SU-DHL-6 (cell line): ENCODE measurements around the gene KLHDC8A.
A peak's percentile ranks its signal among the peaks of the same experiment; 100 is the strongest.
"Not testable (repeated sequence)": the region's sequence is repeated elsewhere in the genome, so short reads cannot be mapped to it uniquely, and the experiment has no call there.

ENCODE experiments used
- H2AFZ ChIP-seq: fragments of 200-600 bp; sonication (generic); 2 replicates; pipeline ENCODE4 v1.6.1; 2014; ENCODE audit warnings: low read depth, mild to moderate bottlenecking, moderate library complexity, mixed read lengths, antibody characterized with exemption, low read length; ENCODE audit not compliant: severe bottlenecking
- H3F3A ChIP-seq: fragments of 200-600 bp; shearing (Covaris generic); 2 replicates; pipeline ENCODE4 v1.6.0; 2016; ENCODE audit warnings: antibody characterized with exemption, mild to moderate bottlenecking; ENCODE audit not compliant: insufficient read depth
- H3K27ac ChIP-seq: fragments of 200-600 bp; sonication (generic); 2 replicates; pipeline ENCODE4 v1.5.1; 2016; ENCODE audit warnings: low read depth, mild to moderate bottlenecking, low read length, moderate library complexity, mixed read lengths
- H3K27me3 ChIP-seq: fragments of 200-600 bp; sonication (generic), shearing (Covaris generic); 2 replicates; pipeline ENCODE4 v1.6.0; 2014; ENCODE audit warnings: mild to moderate bottlenecking, low read length
- H3K36me3 ChIP-seq: fragments of 200-600 bp; sonication (generic); 2 replicates; pipeline ENCODE4 v1.6.1; 2014; ENCODE audit warnings: mild to moderate bottlenecking, low read length, mixed read lengths
- H3K4me2 ChIP-seq: fragments of 300-600, 200-600 bp; shearing (Covaris generic), sonication (generic); 2 replicates; pipeline ENCODE4 v1.6.0; 2014; ENCODE audit warnings: low read length, low read depth, mild to moderate bottlenecking; ENCODE audit not compliant: poor library complexity, severe bottlenecking
- H3K4me3 ChIP-seq: fragments of 200-600 bp; sonication (generic); 2 replicates; pipeline ENCODE4 v1.5.1; 2014; ENCODE audit warnings: antibody characterized with exemption, low read length, mild to moderate bottlenecking, mixed read lengths; ENCODE audit not compliant: insufficient read depth, poor library complexity, severe bottlenecking
- H3K79me2 ChIP-seq: fragments of 200-600 bp; sonication (generic); 2 replicates; pipeline ENCODE4 v1.6.1; 2014; ENCODE audit warnings: mild to moderate bottlenecking, low read length, moderate library complexity; ENCODE audit not compliant: insufficient read depth
- H3K9ac ChIP-seq: fragments of 200-600 bp; sonication (generic); 2 replicates; pipeline ENCODE4 v1.7.0; 2014; ENCODE audit warnings: mild to moderate bottlenecking, low read length
- H3K9me2 ChIP-seq: fragments of 200-600 bp; sonication (generic); replicated peaks from 2 replicates; pipeline ENCODE4 v1.6.1; 2014; ENCODE audit warnings: low read length; ENCODE audit not compliant: insufficient read depth
- H3K9me3 ChIP-seq: fragments of 200-600 bp; sonication (generic); 2 replicates; pipeline ENCODE4 v1.6.1; 2014; ENCODE audit warnings: low read length, mixed read lengths; ENCODE audit not compliant: insufficient read depth
- H4K20me1 ChIP-seq: fragments of 200-600 bp; sonication (generic); 2 replicates; pipeline ENCODE4 v1.6.1; 2014; ENCODE audit warnings: low read depth, mild to moderate bottlenecking, antibody characterized with exemption, low read length, moderate library complexity, mixed read lengths
- EZH2phosphoT487 ChIP-seq: fragments of 200-600 bp; sonication (generic), shearing (Covaris generic); conservative IDR thresholded peaks from 2 replicates; pipeline ENCODE4 v1.6.1; 2018; ENCODE audit warnings: mild to moderate bottlenecking, antibody characterized with exemption, low read length, moderate library complexity, mixed read lengths
- TF ChIP-seq, protein P1 (sequence below): fragments of 200-600 bp; sonication (generic); IDR thresholded peaks from one replicate; pipeline ENCODE4 v1.5.1; 2017; ENCODE audit warnings: antibody characterized with exemption, mild to moderate bottlenecking, low read length, moderate library complexity; ENCODE audit not compliant: insufficient read depth, poor library complexity, severe bottlenecking

KLHDC8A gene

DNA sequence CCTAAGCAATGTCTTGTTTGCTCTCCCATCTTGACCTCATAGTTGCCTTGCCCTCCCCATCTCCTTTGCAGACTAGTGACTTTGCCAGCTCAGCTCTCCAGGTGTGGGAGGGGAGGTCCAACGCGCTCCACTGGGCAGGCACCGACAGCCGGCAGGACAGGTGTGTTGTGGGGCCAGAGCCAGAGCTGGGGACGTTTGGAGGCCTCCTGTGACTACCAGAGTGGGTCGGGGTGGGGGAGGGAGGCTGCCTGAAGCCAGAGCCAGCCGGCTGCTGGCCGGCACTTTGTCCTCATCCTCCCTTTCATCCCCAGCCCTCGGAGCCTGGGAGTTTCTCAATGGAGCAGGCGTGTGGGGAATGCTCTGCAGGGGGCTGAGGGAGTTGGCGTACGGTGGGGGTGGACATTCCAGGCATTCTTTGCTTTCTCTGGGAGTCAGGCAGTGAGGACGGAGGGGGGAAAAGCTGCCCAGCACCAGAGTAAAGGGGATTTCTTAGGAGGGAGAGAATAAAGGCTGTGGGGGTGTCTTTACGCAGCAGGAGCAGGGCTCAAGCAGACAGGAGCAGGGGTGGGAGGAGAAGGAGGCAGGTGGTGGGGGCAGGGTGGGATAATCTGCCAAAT lies 55.4 kb downstream of the KLHDC8A start:
- Histone ChIP-seq H3K27me3 (no peaks in the 10 kb centered on the region), H3K9ac (peak overlapping the region; percentile 49), H3K9me2 (no peaks in the 10 kb centered on the region), H3K79me2 (no peaks in the 10 kb centered on the region), H3F3A (peaks cover 15% of the 10 kb centered on the region), H3K9me3 (no peaks in the 10 kb centered on the region), H3K4me2 (peak overlapping the region; percentile 50), H4K20me1 (no peaks in the 10 kb centered on the region), H2AFZ (no peak overlapping the region), H3K27ac (peak overlapping the region; percentile 89), H3K4me3 (no peak overlapping the region), H3K36me3 (peaks cover 5% of the 10 kb centered on the region; the same call in 1 of the 2 replicates)
- no peak for TF ChIP-seq EZH2phosphoT487
- TF ChIP-seq, protein P1, sequence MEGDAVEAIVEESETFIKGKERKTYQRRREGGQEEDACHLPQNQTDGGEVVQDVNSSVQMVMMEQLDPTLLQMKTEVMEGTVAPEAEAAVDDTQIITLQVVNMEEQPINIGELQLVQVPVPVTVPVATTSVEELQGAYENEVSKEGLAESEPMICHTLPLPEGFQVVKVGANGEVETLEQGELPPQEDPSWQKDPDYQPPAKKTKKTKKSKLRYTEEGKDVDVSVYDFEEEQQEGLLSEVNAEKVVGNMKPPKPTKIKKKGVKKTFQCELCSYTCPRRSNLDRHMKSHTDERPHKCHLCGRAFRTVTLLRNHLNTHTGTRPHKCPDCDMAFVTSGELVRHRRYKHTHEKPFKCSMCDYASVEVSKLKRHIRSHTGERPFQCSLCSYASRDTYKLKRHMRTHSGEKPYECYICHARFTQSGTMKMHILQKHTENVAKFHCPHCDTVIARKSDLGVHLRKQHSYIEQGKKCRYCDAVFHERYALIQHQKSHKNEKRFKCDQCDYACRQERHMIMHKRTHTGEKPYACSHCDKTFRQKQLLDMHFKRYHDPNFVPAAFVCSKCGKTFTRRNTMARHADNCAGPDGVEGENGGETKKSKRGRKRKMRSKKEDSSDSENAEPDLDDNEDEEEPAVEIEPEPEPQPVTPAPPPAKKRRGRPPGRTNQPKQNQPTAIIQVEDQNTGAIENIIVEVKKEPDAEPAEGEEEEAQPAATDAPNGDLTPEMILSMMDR, result no peak

DNA sequence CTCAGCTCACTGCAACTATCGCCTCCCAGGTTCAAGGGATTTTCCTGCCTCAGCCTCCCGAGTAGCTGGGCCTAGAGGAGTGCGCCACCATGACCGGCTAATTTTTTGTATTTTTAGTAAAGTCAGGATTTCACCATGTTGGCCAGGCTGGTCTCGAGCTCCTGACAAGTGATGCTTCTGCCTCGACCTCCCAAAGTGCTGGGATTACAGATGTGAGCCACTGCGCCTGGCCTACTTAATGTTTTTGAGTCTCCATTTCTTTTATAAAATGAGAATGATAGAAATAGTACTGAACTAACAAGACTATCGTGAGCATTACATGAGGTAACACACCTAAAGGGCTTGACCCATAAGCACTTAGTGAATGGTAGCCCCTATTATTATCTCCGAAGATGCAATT lies 56.6 kb downstream of the KLHDC8A start:
- H4K20me1 ChIP-seq, result no peaks in the 10 kb centered on the region
- no peaks in the 10 kb centered on the region for H3K27me3 ChIP-seq
- peak overlapping the region; percentile 50 for H3K4me2 ChIP-seq
- peak overlapping the region; percentile 89 for H3K27ac ChIP-seq
- no peaks in the 10 kb centered on the region for H3K9me2 ChIP-seq
- no peak overlapping the region for H3K4me3 ChIP-seq
- no peak overlapping the region for H2AFZ ChIP-seq
- TF ChIP-seq, protein P1, result no peak
- no peak for TF ChIP-seq EZH2phosphoT487
- H3F3A ChIP-seq, result peaks cover 15% of the 10 kb centered on the region
- H3K9ac ChIP-seq, result 0 out of 2 replicates have a peak overlapping the region, but pooled peaks have one; percentile 2
- H3K9me3 ChIP-seq, result no peaks in the 10 kb centered on the region
- H3K36me3 ChIP-seq, result peaks cover 5% of the 10 kb centered on the region; the same call in 1 of the 2 replicates
- H3K79me2 ChIP-seq, result no peaks in the 10 kb centered on the region

- Histone ChIP-seq H3K79me2 (no peaks in the 10 kb centered on the region), H3K9me3 (no peaks in the 10 kb centered on the region), H3K9ac (no peak overlapping the region), H3K9me2 (no peaks in the 10 kb centered on the region), H3K4me3 (no peak overlapping the region), H3K36me3 (peaks cover 5% of the 10 kb centered on the region; the same call in 1 of the 2 replicates), H3K27ac (no peak overlapping the region), H3F3A (peaks cover 15% of the 10 kb centered on the region), H3K27me3 (no peaks in the 10 kb centered on the region), H2AFZ (no peak overlapping the region), H3K4me2 (no peak overlapping the region), H4K20me1 (no peaks in the 10 kb centered on the region)
- no peak for TF ChIP-seq EZH2phosphoT487
- TF ChIP-seq, protein P1, result no peak
These were observed 58.3 kb downstream of the KLHDC8A start for GRCh38 chr1:205298191-205298994.

DNA sequence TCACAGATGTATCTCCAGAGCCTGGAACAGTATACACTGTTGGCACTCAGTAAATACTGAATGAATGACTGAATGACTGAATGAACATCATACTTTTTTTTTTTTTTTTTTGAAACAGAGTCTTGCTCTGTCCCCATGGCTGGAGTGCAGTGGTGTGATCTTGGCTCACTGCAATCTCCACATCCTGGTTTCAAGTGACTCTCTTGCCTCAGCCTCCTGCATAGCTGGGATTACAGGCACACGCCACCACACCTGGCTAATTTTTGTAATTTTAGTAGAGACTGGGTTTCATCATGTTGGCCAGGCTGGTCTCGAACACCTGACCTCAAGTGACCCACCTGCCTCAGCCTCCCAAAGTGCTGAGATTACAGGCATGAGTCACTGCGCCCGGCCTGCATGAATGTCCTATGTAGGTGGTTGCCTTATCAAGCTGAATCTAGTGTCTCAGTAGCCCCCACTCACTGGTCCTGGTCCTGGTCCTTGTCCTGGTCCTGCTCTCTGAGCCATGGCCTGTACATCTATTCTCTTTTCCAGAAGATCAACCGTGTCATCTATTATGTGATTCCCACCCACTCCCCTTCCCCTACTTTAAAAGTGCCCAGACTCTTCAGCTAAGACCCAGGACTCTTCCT lies 59.1 kb downstream of the KLHDC8A start:
- H3K27me3 ChIP-seq, H3K79me2 ChIP-seq, H3K9ac ChIP-seq, H3K9me3 ChIP-seq, H3K36me3 ChIP-seq, H3K9me2 ChIP-seq, H2AFZ ChIP-seq, H4K20me1 ChIP-seq, H3K27ac ChIP-seq, H3K4me3 ChIP-seq, H3K4me2 ChIP-seq: not testable (repeated sequence)
- H3F3A ChIP-seq, result peaks cover 15% of the 10 kb centered on the region
